Measurements from ENCODE around the gene ALOX12. TPM values are rescaled to one million over a fixed set of nuclear protein-coding genes. Genes with fewer than 3 reads are reported as not detected.

The ALOX12 gene
- polyA plus RNA-seq, 1 donor (not counting 4 experiments of a cell fraction or from before 2014, with no cell fraction given), result 0.35 TPM

DNA sequence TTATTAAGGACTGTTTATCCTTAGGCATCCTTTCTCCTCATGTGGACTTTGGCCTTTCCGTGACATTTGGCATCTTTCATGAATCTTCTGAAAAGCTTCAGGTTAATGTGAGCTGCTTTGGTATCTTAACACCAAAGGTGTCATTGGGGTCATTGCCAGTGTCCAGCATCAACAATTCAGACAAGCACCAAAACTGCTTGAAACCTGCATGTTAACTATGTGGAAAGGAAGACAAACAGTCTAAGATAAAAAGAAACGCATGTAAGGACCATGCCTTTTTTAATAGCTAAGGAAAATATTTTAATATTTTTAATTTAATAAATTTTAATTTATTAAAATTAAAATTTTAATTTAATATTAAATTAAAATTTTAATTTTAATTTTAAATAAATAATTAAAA is 7.9 kb downstream of the ALOX12 start:
- H2AFZ ChIP-seq (ENCODE audit: control insufficient read depth, low read length), result no peak overlapping the region
- H3K9ac ChIP-seq (ENCODE audit: control insufficient read depth, extremely low read depth, insufficient read depth, low read length), result no peak overlapping the region
- dilution Hi-C loops (cut with MboI; ENCODE audit: extremely low pct_ligation_motif_present, low sequenced_read_pairs), result no loop called here
- H3K4me3 ChIP-seq (ENCODE audit: control insufficient read depth in 2 of 3, extremely low read depth in 1 of 3, insufficient read depth in 2 of 3, low read depth in 1 of 3, low read length in 3 of 3), result no peak overlapping the region
- H3K36me3 ChIP-seq (ENCODE audit: control insufficient read depth in 2 of 2, extremely low read depth in 1 of 2, insufficient read depth in 2 of 2, low read length in 2 of 2), result peaks cover 16 to 32% of the 10 kb centered on the region in 2 experiments
- no peak overlapping the region for H3K4me2 ChIP-seq (ENCODE audit: control insufficient read depth, extremely low read depth, insufficient read depth, low read depth, low read length)
- H3K27ac ChIP-seq (ENCODE audit: control insufficient read depth, insufficient read depth, low read length), result no peak overlapping the region
- no peaks in the 10 kb centered on the region for H3K9me3 ChIP-seq (ENCODE audit: control insufficient read depth, low read depth, low read length)
- H3K9me1 ChIP-seq (ENCODE audit: control insufficient read depth, extremely low read depth, insufficient read depth, low read length), result no peaks in the 10 kb centered on the region
- H3K79me2 ChIP-seq (ENCODE audit: control insufficient read depth, insufficient read depth, low read length), result peaks cover 11% of the 10 kb centered on the region
- FAIRE-seq (no peak), DNase-seq (ENCODE audit: low read depth, low spot score) (no peak)
- peaks cover 3% of the 10 kb centered on the region for H4K20me1 ChIP-seq (ENCODE audit: control insufficient read depth, extremely low read depth, insufficient read depth, low read length)
- H3K4me1 ChIP-seq (ENCODE audit: control insufficient read depth, extremely low read depth, insufficient read depth, low read length), result no peaks in the 10 kb centered on the region
- no peaks in the 10 kb centered on the region for H3K27me3 ChIP-seq (ENCODE audit: control insufficient read depth, extremely low read depth, insufficient read depth, low read length)
- no peak for TF ChIP-seq EZH2 (IDR thresholded peaks at IDR 0.05; ENCODE audit: low read length)
- TF ChIP-seq, protein P1, sequence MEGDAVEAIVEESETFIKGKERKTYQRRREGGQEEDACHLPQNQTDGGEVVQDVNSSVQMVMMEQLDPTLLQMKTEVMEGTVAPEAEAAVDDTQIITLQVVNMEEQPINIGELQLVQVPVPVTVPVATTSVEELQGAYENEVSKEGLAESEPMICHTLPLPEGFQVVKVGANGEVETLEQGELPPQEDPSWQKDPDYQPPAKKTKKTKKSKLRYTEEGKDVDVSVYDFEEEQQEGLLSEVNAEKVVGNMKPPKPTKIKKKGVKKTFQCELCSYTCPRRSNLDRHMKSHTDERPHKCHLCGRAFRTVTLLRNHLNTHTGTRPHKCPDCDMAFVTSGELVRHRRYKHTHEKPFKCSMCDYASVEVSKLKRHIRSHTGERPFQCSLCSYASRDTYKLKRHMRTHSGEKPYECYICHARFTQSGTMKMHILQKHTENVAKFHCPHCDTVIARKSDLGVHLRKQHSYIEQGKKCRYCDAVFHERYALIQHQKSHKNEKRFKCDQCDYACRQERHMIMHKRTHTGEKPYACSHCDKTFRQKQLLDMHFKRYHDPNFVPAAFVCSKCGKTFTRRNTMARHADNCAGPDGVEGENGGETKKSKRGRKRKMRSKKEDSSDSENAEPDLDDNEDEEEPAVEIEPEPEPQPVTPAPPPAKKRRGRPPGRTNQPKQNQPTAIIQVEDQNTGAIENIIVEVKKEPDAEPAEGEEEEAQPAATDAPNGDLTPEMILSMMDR (optimal IDR thresholded peaks at IDR 0.05 in 1 of 3, IDR thresholded peaks at IDR 0.05 in 1 of 3, conservative IDR thresholded peaks at IDR 0.05 in 1 of 3; ENCODE audit: extremely low read depth in 1 of 3, insufficient read depth in 2 of 3, low read length in 3 of 3), result no peak

DNA sequence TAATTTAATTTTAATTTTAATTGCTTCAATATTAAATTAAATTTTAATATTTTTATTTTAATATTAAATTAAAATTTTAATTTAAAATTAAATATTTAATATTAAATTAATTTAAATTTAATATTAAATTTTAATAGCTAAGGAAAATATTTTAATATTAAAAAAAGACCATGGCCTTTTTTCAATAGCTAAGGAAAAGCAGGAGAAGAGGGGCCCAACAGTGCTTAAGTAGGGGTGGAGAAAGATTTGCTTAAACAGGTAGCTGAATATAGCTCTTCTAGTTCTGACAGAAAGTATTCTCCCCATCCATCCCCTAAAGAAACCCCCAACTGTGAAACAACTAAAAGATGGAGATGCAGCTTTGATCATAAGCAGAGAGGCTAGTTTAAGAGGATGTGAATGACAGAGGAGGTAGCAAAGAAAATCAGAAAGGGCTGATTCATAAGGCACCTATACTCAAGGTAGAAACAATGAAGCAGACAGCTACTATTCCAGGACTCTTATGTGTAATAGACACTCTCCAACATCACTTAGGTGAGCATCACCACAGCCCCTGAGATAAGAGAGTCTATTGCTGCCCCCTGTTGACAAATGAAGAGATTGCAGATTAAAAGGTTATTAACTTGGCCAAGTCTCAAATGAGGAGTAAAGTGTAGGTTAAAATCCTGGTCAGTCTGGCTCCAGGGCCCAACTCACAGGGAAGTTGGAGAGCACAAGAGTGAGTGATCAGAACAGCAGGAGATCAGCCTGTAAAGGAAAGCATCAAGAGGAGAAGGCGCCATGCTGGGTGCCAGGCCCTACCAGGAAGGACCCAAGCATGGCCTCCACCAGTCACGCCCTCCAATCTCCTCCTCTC is 8.8 kb downstream of the ALOX12 start:
- dilution Hi-C loops (cut with MboI; ENCODE audit: extremely low pct_ligation_motif_present, low sequenced_read_pairs), result no loop called here
- TF ChIP-seq, protein P1 (optimal IDR thresholded peaks at IDR 0.05 in 1 of 3, IDR thresholded peaks at IDR 0.05 in 1 of 3, conservative IDR thresholded peaks at IDR 0.05 in 1 of 3; ENCODE audit: extremely low read depth in 1 of 3, insufficient read depth in 2 of 3, low read length in 3 of 3), result peak; percentile 44 to 65 (median 46)
- TF ChIP-seq EZH2 (IDR thresholded peaks at IDR 0.05; ENCODE audit: low read length), result no peak
- no peak for DNase-seq (ENCODE audit: low read depth, low spot score)
- Histone ChIP-seq H3K9me3 (ENCODE audit: control insufficient read depth, low read depth, low read length) (no peaks in the 10 kb centered on the region), H2AFZ (ENCODE audit: control insufficient read depth, low read length) (no peak overlapping the region), H3K4me2 (ENCODE audit: control insufficient read depth, extremely low read depth, insufficient read depth, low read depth, low read length) (no peak overlapping the region), H3K36me3 (ENCODE audit: control insufficient read depth in 2 of 2, extremely low read depth in 1 of 2, insufficient read depth in 2 of 2, low read length in 2 of 2) (peaks cover 19 to 30% of the 10 kb centered on the region in 2 experiments), H3K79me2 (ENCODE audit: control insufficient read depth, insufficient read depth, low read length) (peaks cover 16% of the 10 kb centered on the region), H3K9me1 (ENCODE audit: control insufficient read depth, extremely low read depth, insufficient read depth, low read length) (no peaks in the 10 kb centered on the region), H3K27me3 (ENCODE audit: control insufficient read depth, extremely low read depth, insufficient read depth, low read length) (no peaks in the 10 kb centered on the region), H3K9ac (ENCODE audit: control insufficient read depth, extremely low read depth, insufficient read depth, low read length) (no peak overlapping the region), H4K20me1 (ENCODE audit: control insufficient read depth, extremely low read depth, insufficient read depth, low read length) (peaks cover 3% of the 10 kb centered on the region), H3K27ac (ENCODE audit: control insufficient read depth, insufficient read depth, low read length) (no peak overlapping the region), H3K4me3 (ENCODE audit: control insufficient read depth in 2 of 3, extremely low read depth in 1 of 3, insufficient read depth in 2 of 3, low read depth in 1 of 3, low read length in 3 of 3) (no peak overlapping the region), H3K4me1 (ENCODE audit: control insufficient read depth, extremely low read depth, insufficient read depth, low read length) (no peaks in the 10 kb centered on the region)
- peak; percentile 93 for FAIRE-seq

All from keratinocyte (primary cell).